NCI-H2227 (cell line): Measurements from ENCODE around the gene SLC2A4.

Experiments
- DNase-seq: peaks from one replicate; lab custom pipeline; 2025; ENCODE audit not compliant: unreplicated experiment; lab: John Stamatoyannopoulos, UW

SLC2A4 gene

DNA sequence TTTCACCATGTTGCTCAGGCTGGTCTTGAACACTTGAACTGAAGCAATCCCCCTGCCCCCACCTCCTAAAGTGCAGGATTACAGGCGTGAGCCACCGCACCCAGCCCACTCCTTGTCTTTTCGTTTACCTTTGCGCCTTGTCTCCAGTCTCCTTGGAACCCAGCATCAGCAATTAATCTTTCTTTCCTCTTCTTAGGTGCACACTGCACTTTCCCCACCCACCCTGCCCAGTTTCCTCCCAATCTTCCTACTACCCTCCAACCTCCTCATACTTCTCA lies 17.8 kb upstream of the SLC2A4 start:
- DNase-seq, result peak; percentile 6

DNA sequence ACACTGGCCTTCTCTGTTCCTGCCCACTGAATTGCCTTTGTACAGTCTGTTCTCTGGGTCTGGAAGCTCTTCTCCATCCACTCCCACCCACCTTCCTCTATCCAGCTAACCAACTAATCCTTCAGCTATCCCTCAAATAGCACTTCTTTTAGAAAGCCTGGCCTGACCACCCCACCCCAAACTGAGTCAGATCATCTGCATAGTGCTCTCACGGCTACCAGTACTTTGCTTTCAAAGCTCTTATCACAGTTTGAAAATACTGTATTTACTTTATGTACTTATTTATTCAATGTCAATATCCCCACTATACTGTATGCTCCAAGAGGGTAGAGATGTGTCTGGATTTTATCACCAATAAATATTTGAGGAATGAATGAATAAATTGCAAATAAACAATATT lies 14.7 kb upstream of the SLC2A4 start:
- no peak for DNase-seq

DNA sequence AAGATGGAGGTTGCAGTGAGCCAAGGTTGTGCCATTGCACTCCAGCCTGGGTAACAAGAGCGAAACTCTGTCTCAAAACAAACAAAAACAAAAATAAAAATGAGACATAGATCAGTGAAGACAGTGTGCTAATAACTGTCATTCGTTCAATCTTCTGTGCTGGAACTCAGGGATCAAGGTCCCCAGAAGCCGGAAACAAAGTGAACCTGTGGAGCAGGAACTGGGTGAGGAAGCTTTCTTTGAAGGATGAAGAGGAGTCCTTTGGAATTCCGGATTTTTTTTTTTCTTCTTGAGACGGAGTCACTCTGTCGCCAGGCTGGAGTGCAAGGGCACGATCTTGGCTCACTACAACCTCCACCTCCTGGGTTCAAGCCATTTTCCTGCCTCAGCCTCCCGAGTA lies 2.1 kb upstream of the SLC2A4 start:
- no peak for DNase-seq

DNA sequence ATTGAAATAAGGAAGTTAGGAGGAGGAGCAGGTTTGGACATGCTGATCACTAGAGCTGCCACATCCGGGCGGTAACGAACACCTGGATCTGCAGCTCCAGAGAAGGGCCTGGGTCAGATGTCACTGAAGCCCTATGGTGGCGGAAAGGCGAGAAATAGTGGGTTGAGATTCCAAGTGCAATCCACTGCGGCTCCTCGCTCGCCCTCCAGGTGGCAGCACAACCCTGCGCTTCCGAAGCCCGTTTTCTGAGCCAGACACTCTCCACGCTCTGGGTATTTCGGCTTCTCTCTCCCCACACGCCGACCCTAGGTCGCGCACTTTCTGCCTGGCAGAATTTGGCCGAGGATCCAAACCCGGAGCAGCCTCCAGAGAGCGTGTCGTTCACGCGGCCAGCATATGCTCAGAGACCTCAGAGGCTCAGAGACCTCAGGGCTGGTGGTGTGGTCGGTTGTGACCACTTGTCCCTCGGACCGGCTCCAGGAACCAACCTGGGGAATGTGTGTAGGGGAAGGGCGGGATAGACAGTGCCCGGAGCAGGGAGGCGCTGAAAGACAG lies 922 bp upstream of the SLC2A4 start:
- peak; percentile 80 for DNase-seq

DNA sequence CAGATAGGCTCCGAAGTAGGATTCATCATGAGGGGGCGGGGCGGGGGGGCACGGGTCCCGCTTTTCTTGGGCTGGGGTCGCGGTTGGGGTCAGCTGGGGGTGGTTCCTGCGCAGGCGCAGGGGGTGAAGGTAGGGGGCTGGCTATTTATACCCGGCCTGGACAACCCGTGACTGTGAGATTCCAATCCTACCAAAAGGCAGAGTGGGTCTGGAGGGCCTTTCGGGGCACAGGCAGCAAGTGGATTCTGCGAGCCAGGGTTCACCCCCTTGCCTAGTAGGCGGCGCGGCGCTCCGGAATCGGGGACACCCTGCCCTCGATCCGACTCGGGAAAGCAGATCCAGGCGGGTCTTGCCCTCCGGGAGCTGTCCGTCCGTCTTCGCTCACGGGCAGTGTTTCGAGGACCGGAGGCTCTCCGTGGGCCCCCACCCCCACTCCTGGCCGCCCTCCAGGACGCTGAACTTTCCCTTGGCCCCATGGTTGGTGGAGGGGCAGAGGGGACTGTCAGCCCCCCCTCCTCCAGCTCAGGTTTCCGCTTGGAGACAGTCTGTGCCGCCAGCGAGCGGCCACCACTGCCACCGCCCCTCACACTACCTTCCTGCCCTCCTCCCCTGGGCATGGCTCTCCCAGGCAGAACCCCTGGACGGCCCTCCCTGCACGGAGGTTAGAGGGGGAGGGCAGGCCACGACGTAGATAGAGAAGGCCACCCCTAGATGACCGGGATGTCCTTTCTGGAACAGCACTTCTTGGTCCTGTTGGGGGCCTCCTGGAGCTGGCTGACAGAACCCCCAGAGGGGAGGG lies 634 bp downstream of the SLC2A4 start:
- DNase-seq, result no peak

DNA sequence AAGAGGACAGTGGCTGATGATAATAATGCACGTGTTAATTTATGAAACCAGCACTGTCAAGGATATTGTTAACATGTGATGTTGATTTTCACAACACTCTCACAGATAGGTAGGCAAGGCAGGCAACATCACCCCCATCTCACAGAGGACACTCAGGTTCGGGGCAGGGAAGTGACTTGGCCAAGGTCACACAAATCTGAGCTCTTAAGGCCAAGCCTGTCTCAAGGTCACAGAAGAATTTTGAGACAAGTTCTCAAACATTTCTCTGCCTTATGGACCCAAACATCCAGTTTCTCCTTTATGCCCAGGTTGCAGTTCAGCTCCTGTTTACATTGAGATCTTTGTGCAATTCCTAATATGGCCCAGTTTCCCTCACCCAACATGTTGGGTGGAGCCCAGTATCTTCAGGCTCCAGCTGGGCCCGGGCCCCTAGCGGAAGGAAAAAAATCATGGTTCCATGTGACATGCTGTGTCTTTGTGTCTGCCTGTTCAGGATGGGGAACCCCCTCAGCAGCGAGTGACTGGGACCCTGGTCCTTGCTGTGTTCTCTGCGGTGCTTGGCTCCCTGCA lies 1.3 kb downstream of the SLC2A4 start:
- DNase-seq, result no peak

DNA sequence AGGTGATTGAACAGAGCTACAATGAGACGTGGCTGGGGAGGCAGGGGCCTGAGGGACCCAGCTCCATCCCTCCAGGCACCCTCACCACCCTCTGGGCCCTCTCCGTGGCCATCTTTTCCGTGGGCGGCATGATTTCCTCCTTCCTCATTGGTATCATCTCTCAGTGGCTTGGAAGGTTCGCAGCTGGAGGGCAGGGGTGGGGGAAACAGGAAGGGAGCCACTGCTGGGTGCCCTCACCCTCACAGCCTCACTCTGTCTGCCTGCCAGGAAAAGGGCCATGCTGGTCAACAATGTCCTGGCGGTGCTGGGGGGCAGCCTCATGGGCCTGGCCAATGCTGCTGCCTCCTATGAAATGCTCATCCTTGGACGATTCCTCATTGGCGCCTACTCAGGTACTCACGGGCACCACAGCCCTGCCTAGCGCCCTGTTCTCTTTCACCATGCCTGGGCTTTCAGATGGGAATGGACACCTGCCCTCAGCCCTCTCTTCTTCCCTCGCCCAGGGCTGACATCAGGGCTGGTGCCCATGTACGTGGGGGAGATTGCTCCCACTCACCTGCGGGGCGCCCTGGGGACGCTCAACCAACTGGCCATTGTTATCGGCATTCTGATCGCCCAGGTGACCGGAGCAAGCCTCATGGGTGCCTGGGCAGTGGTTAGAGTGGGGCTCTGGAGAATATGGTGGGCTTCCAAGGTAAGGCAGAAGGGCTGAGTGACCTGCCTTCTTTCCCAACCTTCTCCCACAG lies 2.1 kb downstream of the SLC2A4 start:
- no peak for DNase-seq

DNA sequence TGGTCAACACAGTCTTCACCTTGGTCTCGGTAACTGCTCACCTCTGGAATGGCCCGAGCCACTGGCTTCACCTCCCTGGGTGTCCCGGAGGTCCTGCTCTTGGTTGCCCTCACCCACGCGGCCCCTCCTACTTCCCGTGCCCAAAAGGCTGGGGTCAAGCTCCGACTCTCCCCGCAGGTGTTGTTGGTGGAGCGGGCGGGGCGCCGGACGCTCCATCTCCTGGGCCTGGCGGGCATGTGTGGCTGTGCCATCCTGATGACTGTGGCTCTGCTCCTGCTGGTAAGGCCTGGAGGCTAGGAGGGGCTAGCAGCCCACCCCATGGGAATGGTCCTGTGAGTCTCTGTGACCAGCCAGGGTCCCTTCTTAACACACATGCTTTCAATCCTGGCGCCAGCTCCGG lies 3.4 kb downstream of the SLC2A4 start:
- DNase-seq, result no peak

DNA sequence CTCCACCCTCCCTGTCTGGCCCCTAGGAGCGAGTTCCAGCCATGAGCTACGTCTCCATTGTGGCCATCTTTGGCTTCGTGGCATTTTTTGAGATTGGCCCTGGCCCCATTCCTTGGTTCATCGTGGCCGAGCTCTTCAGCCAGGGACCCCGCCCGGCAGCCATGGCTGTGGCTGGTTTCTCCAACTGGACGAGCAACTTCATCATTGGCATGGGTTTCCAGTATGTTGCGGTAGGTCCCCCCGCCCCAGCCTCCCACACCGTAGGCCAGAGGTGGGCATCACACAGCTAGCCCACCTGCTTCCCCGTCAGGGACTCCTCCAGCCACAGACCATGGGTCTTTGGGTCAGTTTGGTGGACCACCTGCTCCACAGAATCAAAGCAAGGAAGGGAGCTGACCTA lies 4.2 kb downstream of the SLC2A4 start:
- DNase-seq, result no peak

DNA sequence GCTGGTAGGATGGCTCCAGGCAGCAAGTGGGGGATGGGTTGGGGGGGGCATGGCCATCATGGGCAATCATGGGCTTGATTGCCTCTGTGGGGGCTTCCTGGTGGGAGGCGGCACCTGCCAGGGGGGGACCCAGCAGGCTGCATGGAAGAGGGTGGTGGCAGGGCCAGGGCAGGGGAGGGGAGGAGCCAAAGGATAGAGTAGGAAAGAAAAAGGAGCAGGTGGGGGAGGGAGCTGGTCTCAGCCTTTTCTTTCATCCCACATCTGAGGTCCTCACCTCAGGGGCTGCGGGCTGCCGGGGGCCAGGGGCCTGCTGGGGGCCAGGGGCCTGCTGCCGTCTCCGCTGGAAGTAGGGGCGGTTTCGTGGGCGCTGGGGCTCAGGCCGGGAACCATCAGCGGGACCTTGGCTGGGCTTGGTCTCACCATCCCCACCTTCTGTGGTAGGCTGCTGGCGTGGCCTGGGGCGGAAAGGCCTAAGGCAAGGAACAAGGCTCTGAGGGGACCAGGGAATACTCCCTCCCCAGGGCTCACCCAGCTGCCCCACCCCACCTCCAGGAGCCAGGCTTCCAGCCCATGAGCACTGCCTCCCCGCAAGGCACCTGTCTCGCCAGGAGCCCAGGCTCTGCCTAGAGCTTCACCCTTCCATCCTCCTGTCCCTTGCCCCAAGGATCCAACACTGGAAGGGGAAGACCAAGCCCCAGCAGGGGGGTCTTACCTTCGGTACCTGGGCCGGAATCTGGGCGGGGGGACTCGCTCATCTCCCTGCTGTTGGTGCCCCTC lies 7.9 kb downstream of the SLC2A4 start:
- no peak for DNase-seq

DNA sequence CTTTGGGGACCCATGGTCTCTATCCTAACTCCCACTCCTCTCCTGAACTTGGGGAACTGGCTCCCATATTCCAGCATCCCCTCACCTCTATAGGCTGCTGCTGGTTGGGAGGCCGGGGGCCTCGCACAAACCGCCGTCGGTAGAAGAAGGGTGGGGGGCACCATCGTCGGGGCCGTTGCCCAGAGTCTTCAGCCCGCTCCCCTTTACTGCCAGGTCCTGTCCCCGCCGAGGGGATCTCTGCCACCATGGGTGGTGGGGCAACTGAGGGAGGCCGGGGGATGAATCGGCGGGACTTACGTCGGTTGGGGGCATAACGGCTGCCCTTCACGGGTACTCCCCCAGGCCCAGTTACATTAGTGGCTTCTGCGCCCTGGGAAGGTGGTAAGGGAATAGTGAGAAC lies 8.6 kb downstream of the SLC2A4 start:
- no peak for DNase-seq

DNA sequence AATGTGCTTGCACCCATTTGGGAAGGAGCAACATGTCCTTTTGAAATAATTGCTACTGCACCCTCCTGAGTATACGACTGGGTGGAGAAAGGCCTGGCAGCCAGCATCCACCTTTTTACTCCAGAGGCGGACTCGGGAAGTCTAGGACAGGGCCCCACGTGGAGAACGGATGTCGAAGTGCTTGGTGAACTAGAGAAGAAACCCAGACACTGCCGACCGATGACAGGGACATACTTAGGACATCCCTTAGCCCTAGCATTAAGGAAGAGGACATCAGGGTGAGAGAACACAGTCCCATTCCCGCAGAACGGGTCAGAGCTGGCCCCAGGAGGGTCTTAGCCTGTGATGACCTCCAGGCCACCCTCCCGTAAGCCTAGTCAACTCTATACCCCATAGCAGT lies 9.2 kb downstream of the SLC2A4 start:
- DNase-seq, result no peak

DNA sequence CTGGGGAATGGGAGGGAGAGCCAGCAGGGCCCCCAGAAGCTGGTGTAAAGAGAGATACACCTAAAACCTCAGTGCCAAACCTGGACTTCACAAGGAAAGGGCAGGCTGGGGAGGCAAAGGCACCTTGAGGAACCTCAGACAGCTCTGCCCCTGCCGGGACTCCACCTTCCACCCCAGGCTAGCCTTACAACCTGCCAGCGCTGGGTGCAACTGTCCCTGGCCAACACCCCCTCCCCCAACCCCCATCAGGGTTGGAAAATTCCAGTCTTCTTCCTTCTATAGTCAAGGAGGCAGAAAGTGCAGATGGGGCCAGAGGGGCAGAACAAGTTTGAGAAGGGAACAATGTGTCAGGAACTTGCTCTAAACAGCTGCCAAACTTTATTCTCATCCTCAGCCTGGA lies 10.7 kb downstream of the SLC2A4 start:
- no peak for DNase-seq

DNA sequence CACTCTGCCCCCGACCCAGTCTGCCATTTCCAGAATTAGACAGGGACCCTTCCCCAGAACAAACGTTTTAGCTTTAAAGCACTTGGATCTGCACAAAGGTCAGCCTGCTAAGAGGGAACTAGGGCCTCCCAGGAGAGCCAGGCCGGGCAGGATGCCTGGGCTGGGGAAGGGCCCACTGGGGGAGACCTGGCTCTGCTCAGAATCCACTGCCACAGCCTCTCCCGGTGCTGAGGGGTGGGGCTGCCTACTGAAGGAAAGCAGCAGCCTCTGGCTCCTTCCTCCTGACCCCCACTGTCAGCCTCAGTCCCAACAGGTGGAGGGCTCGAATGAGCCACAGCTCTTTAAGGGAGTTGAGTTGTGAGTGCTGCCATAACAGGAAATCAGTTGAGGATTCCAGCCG lies 11.2 kb downstream of the SLC2A4 start:
- no peak for DNase-seq

DNA sequence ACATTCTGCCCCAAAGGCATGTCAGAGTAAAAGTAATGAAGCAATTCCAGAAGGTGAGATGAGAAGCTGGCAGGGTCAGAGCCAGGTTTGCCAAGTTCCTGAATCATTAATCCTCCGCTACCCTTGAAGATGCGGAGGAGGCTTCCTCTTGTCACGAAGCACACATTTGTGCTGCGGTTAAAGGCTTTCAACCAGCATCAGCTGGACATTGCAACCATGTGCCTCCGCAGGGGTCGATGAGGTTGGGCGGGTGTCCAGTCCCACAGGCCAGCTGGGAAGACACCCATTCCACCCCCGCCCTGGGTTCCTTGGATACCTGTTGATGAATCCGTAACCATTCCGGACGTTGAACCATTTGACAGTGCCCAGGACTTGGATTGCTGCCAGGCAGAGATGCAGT lies 11.6 kb downstream of the SLC2A4 start:
- DNase-seq, result no peak

DNA sequence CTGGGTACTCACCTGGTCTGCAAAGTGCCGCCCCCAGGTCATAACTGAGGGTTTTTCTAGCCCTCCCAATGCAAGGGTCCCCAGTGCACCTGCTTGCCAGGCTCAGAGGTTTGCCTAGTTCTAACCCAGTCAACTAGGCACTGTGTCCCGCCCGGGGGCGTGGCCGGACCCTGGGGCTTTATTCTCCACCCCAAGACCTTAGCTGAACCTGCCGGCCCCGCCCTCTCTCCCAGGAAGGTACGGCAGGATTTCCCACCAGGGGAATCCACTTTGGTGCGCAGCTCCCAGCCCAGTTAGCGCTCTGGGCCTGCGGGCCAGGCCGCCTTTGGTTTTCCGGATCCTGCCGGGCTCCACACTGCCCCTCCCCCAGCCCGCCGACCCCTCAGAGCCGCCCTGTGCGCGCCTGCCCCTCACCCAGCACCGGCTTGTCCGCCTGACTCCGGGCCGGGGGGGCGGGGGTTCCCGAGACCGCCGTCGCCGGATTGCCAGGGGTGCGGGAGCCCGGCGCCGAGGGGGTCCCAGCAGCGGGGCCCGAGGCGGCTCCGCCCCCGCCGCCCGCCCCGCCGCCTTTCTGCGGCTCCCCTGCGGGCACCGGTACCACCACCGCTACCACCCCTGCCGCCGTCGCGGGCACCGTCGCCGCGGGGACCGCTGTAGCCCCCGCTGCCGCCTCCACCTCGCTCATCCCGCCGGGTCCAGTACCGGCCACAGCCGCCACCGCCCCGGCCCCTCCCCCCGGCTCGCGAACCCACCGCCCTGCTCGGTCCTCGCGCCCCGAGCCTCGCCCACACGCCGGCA lies 12.5 kb downstream of the SLC2A4 start:
- peak; percentile 48 for DNase-seq

DNA sequence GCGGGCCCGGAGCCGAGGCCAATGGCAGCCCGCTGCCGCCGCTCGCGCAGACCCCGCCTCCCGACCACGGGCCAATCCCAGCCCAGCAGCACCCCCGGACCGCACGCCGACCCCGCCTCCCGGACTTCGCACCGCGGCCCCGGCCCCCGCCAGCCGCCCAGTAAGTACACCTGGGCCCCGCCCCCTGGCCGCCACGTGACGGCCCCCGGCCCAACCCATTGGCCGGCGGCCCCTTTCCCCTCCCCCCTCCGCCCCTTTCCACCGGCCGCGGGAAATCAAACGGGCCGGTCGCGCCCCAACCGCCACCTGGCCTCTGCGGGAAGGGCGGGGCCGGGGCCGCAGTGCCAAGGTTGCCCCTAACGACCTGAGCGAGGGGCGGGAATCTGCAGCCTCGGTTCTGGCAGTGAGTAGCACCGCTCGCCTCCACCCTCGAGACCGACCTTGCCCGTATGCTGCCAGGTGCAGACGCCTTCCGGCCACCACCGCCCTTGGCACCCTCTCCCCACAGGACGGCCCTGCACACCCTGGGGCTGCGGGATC lies 13.2 kb downstream of the SLC2A4 start, which contains the start of gene YBX2:
TSS of gene YBX2 (minus strand) at position 26 of the 540 bp plus-strand sequence. CDS start 139 bp downstream, outside the sequence.
- DNase-seq, result peak; percentile 94

DNA sequence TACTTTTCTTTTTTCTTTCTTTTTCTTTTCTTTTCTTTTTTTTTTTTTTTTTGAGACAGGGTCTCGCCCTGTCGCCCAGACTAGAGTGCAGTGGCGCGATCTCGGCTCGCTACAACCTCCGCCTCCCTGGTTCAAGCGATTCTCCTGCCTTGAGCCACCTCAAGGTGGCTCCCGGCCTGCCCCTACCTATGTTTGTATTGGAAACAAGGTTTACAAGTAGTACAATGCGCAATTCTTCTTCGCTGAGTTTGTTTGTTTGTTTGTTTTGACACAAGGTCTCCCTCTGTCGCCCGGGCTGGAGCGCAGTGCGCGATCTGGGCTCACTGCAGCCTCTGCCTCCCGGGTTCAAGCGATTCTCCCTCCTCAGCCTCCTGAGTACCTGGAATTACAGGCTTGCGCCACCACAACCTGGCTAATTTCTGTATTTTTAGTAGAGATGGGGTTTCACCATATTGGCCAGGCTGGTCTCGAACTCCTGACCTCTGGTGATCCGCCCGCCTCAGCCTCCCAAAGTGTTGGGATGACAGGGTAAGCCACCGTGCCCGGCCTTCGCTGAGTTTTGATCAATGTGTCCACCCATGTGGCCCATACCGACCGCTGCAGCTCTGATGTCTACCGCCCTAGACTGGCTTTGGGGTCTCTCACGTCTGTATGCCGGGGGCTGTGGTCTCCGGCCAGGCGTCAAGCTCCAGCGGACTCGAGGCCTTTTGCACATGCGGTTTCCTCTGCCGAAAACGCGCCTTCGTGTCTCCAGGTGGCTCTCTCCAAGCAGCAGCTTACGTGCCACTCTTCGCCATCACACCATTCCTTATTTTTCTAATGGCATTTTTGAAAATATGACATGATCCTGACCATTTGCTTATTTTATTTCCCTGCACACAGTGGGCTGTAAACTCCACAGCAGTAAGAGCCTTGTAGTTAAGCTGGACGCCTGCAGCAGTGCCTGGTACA lies 14.0 kb downstream of the SLC2A4 start:
- no peak for DNase-seq
